Stimulated activated naive CD8-positive, alpha-beta T cell treated with anti-CD3 and anti-CD28 coated beads, Interleukin-15, amount 100 ng/mL, for 72 hours (primary cell): ENCODE measurements around the gene KIAA1958.

Experiments used
- ATAC-seq: fragments of 150-1000 bp; cut with Tn5 transposase; 2 replicates; pipeline ENCODE4 v1.10.0; 2021; ENCODE audit warnings: mild to moderate bottlenecking, moderate library complexity
- DNase-seq, 2 donors: peaks; one replicate each; pipeline ENCODE4 v3.0.0; 2021 to 2022
- H3K27ac Mint-ChIP-seq, 2 donors: one replicate each; pipeline ENCODE4 v1.8.0; 2022; ENCODE audit warnings: mild to moderate bottlenecking in 2 of 2, mixed read lengths in 2 of 2, moderate library complexity in 2 of 2
- H3K27me3 Mint-ChIP-seq: one replicate; pipeline ENCODE4 v1.8.0; 2022; ENCODE audit warnings: mixed read lengths
- H3K4me1 Mint-ChIP-seq: one replicate; pipeline ENCODE4 v1.8.0; 2022; ENCODE audit warnings: mild to moderate bottlenecking, mixed read lengths
- H3K4me3 Mint-ChIP-seq, 2 donors: one replicate each; pipeline ENCODE4 v1.8.0; 2022; ENCODE audit warnings: mild to moderate bottlenecking in 2 of 2, mixed read lengths in 2 of 2, moderate library complexity in 1 of 2
- H3K9me3 Mint-ChIP-seq, 2 donors: one replicate each; pipeline ENCODE4 v1.8.0; 2022; ENCODE audit warnings: mixed read lengths in 2 of 2

KIAA1958 gene

DNA sequence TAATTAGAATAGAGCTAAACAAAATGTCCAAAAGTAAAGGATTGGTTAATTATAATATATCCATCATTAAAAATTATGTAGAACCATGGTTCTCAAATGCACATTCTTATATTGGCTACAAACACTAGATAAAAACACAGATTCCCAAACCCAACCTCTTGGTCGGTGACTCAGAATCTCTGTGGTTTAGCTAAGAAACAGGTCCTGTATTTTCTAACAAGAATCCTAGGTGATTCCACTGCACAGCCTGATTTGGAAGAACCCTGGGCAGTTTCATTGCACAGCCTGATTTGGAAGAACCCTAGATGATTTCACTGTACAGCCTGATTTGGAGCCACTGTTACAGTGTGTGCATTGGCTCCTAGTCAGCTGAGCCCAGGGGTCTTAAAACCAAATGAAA, 67.9 kb downstream of the KIAA1958 start:
- Mint-ChIP-seq H3K27ac (no peak overlapping the region), H3K4me3 (no peak overlapping the region), H3K27me3 (no peaks in the 10 kb centered on the region), H3K4me1 (peaks cover 28% of the 10 kb centered on the region), H3K9me3 (no peaks in the 10 kb centered on the region)
- ATAC-seq (no peak), DNase-seq (no peak)

DNA sequence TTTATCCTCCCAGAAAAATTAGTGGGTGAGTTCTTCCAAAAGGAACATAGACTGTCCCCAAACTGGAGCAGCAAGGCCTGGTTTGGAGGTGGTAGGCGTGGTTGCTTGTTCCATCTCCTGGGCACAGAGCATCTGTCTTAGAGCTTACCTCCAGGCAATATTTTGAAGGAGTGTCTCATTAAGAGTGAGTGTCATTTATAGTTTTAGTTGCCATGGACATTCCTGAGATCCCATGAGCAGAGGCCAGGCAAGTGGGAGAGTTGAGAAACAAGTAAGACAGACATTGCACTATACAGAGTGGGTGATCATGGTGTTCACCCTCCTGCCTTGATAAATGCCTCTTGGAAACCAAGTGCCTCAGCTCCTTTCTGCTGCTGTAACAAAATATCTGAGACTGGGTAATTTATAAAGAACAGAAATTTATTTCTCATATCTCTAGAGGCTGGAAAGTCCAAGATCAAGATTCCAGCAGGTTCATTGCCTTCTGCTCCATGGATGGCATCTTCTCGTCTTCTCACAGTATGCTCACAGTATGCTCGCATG, 68.5 kb downstream of the KIAA1958 start:
- no peak for DNase-seq
- H3K4me3 Mint-ChIP-seq, result no peak overlapping the region
- ATAC-seq, result no peak
- no peaks in the 10 kb centered on the region for H3K9me3 Mint-ChIP-seq
- H3K27me3 Mint-ChIP-seq, result no peaks in the 10 kb centered on the region
- H3K4me1 Mint-ChIP-seq, result peaks cover 28% of the 10 kb centered on the region
- no peak overlapping the region for H3K27ac Mint-ChIP-seq

DNA sequence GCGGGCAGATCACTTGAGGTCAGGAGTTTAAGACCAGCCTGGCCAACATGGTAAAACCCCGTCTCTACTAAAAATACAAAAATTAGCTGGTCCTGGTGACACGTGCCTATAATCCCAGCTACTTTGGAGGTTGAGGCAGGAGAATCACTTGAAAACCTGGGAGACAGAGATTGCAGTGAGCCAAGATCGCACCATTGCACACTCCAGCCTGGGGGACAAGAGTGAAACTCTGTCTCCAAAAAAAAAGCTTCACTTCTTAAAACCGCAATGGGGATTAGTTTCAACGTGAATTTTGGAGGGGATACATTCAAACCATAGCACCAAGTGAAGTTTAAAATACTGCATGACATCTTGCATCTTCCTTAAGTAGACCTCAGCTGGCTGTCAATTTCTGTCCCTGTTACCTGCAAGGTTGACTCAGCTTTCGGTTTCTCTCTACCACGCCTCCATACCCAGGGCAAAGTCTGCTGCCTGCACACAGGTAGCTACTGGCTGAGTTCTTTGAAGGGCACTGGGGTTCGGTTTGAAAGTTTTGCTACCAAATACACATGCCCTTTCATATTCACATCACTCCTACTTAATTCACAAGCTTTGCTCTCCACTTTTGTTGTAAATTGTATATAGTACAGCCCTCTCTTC, 69.3 kb downstream of the KIAA1958 start:
- DNase-seq (no peak), ATAC-seq (no peak)
- Mint-ChIP-seq H3K4me1 (peaks cover 28% of the 10 kb centered on the region), H3K9me3 (no peaks in the 10 kb centered on the region), H3K27me3 (no peaks in the 10 kb centered on the region), H3K27ac (no peak overlapping the region), H3K4me3 (no peak overlapping the region)

DNA sequence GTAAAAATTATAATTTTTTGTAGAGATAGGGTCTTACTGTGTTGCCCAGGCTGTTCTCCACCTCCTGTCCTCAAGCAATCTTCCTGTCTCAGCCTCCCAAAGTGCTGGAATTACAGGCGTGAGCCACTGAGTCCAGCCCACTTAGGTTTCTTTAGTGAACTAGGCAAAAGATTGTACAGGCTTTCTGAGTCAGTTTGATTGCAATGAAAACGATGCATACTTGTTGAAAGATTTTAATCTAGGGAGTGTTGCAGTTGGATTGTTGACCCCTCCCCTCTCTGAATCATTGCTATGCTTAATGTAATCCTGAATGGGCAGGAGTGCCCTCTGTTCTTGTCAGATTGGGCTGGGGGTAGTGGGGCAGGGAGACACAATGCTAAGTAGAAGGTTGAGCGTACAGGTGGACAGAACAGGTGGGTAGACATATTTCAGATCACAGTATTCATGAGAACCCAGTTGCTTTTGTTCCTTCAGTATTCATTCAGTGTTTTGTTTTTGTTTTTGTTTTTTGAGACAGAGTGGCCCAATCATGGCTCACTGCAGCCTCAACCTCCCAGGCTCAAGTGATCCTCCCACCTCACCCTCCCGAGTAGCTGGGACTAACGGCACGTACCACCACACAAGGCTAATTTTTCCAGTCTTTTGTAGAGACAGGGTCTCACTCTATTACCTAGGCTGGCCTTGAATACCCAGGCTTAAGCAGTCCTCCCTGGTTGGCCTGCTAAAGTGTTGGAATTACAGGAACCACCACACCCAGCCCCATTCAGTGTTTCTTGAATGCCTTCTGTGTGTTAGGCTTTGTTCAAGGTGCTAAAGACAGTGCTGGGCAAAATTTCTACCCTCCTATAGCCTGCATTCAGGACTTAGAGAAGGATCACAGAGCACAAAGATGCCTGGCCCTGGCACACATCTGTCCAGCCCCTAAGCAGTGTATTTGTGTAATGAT, 70.1 kb downstream of the KIAA1958 start:
- Mint-ChIP-seq H3K9me3 (no peaks in the 10 kb centered on the region), H3K4me3 (no peak overlapping the region), H3K27ac (no peak overlapping the region), H3K4me1 (peaks cover 28% of the 10 kb centered on the region), H3K27me3 (no peaks in the 10 kb centered on the region)
- DNase-seq, result no peak
- ATAC-seq, result no peak

DNA sequence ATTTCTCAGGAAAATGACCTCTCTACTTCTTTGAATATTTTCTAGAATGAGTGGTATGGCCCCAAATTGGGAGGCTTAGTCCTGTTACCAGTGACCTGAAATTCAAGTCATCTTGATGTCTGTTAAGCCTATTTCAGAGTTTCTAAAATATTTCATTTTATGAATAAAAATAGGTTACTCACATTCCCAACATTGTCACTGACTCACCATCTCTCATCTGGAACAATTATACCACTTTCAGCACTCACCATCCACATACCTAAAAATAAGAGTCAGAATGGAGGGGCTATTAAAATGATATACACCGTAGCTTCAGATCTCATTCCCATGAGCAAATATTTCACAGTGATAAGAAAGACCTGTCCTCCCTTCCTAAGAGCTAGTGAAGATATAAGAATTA, 71.8 kb downstream of the KIAA1958 start:
- H3K4me3 Mint-ChIP-seq, result no peak overlapping the region

DNA sequence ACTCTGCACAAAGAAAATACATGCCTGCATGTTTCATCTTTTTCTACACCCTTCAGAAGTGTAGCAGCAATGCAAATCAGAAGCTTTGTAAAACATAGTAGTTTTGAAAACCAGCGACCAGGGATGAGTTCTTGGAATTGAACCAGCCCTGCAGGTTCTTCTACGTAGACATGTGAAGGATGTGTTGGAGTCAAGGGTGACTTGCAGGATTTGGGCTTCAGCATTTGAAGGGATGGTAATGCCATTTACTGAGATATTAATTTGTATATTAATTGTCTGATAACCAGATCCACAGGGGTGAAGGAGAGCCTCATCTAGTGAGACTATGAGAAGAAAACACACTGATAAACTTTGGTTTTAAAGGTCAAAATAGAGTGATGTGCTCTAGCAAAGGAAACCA, 72.4 kb downstream of the KIAA1958 start:
- Mint-ChIP-seq H3K4me1 (peaks cover 28% of the 10 kb centered on the region), H3K27me3 (no peaks in the 10 kb centered on the region), H3K9me3 (no peaks in the 10 kb centered on the region), H3K27ac (no peak overlapping the region), H3K4me3 (no peak overlapping the region)
- ATAC-seq, result no peak
- DNase-seq, result no peak

More for the DNA sequence above, 71.8 kb downstream of the KIAA1958 start:
- Mint-ChIP-seq H3K9me3 (no peaks in the 10 kb centered on the region), H3K27me3 (no peaks in the 10 kb centered on the region), H3K27ac (no peak overlapping the region), H3K4me1 (peaks cover 28% of the 10 kb centered on the region)
- DNase-seq (no peak), ATAC-seq (no peak)

DNA sequence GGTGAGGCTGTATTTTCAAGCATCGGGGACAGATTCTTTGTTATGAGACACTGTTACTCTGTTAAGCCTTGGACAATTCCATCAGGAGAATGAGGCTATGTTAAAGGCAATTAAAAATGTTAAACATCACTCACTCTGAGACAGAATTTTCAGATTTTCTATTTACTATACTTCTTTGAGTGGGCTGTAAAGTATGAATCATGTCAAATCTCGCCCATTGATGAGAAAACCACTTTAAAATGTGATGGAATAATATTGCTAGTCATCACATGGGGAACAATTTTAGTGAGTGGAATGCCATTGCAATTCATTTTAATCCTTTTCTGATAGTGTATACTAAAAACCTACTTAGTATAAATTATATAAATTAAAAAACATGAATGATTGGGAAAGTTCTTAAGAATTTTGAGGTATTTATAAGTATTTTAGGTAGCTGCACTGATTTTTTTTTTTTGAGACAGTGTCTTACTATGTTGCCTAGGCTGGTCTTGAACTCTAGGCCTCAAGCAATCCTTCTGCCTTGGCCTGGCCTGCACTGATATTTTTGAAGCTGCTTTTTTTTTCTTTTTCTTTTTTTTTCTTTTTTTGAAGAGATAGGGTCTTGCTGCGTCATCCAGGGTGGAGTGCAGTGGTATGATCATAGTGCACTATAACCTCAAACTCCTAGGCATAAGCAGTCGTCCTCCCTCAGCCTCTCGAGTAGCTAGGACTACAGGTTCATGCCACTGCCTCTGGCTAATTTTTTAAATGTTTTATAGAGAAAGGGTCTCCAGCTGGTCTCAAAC, 73.2 kb downstream of the KIAA1958 start:
- DNase-seq (no peak), ATAC-seq (no peak)
- peaks cover 25% of the 10 kb centered on the region for H3K4me1 Mint-ChIP-seq
- no peaks in the 10 kb centered on the region for H3K27me3 Mint-ChIP-seq
- H3K9me3 Mint-ChIP-seq, result no peaks in the 10 kb centered on the region
- no peak overlapping the region for H3K4me3 Mint-ChIP-seq
- H3K27ac Mint-ChIP-seq, result no peak overlapping the region

DNA sequence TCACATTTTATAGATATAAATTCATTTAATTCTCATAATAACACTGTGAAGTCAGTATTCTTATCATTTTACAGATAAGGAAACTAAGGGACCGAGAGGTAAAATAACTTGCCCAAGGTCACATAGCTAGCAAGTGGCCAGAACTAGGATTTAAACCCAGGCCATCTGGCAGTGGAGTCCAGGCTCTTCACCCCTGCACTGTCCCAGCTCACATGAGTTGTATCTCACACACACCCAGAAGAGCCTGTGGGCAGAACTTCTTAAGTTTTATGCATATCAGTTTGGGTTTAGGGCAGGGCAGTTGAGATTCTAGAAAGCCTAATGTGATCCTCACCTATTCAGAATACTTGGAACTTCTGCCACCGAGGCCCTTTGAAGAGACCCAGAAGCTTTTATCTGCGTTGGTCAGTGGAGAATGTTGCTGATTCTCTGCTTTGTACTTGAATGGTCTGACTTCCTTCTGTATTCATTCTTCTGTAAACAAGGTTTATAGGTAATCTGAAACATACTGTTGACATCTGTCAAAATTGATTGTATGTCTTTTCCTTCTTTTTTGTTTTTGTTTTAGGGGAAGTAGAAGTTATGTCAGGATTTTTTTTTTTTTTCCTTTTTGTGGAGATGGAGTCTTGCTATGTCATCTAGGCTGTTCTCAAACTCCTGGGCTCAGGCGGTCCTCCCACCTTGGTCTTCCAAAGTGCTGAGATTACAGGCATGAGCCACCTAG, 75.8 kb downstream of the KIAA1958 start:
- DNase-seq, result no peak
- Mint-ChIP-seq H3K9me3 (no peaks in the 10 kb centered on the region), H3K27ac (no peak overlapping the region), H3K27me3 (no peaks in the 10 kb centered on the region), H3K4me1 (peaks cover 6% of the 10 kb centered on the region), H3K4me3 (no peak overlapping the region)
- ATAC-seq, result no peak

DNA sequence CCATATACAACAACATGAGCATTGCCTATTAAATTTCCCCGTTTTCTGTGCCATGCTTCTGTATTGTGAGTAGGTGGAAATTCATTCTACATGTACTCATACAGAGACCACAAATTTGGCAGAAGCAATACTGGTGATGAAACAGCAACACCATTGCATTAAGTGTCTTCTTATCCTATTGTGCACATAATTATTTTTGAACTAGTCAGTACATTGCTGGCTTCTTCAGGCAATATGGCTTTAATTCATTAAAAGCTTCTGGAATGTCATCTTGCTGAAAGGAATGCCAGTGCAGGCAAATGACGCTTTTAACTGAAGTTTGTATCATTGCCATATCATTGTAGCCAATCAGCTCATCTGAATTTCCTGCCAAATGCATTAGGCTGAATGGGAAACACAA, 82.6 kb downstream of the KIAA1958 start:
- DNase-seq, result no peak
- Mint-ChIP-seq H3K27me3 (no peaks in the 10 kb centered on the region), H3K27ac (no peak overlapping the region), H3K4me1 (peaks cover 5% of the 10 kb centered on the region), H3K4me3 (no peak overlapping the region), H3K9me3 (no peaks in the 10 kb centered on the region)
- no peak for ATAC-seq

DNA sequence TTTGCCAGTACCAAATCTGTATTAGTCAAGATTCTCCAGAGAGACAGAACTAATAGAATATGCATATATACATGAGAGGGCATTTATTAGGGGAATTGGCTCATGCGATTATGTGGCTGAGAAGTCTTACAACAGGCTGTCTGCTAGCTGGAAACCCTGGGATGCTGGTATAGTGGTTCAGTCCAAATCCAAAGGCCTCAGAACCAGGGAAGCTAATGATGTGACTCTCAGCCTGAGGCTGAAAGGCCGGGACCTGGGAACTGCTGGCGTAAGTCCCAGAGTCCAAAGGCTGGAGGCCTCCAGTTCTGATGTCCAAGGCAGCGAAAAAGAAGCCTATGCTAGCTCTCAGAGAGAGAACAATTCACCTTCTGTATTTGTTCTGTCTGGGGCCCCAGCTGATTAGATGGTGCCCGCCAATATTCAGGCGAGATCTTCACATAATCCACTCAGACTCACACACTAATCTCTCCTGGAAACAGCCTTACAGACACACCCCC, 84.1 kb downstream of the KIAA1958 start:
- no peak overlapping the region for H3K27ac Mint-ChIP-seq
- H3K4me3 Mint-ChIP-seq, result no peak overlapping the region
- H3K9me3 Mint-ChIP-seq, result no peaks in the 10 kb centered on the region
- H3K4me1 Mint-ChIP-seq, result peaks cover 5% of the 10 kb centered on the region
- ATAC-seq (no peak), DNase-seq (no peak)
- no peaks in the 10 kb centered on the region for H3K27me3 Mint-ChIP-seq

DNA sequence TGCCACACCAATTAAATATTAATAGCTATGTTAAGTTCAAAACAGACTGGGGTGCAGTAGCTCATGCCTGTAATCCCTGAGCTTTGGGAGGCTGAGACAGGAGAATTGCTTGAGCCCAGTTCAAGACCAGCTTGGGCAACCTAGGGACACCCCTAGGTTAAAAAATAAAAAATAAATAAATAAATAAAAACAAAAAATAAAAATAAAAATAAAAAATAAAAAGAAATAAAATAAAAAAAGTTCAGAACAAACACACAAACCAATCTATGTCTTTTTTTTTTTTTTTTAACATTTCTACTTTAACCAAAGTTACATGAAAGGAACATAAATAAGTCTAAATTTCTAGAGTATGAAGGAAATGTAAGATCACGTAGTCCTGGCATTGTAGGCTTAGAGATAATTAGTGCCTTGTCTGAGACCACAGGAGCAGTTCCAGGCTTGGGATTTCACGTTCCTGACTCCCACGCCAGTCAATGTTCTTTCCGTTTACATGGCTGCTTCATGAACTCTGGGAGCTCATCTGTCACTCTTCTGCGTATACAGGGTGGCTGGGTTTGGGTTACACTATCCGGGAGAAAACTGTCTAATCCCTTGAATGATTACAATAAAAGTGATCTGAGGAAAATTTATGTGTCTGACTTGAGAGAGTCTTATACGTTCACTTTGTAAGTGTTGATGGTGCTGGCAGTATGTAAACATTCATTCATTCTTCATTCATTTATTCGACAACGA, 85.2 kb downstream of the KIAA1958 start:
- no peak for DNase-seq
- H3K4me1 Mint-ChIP-seq, result peaks cover 5% of the 10 kb centered on the region
- no peaks in the 10 kb centered on the region for H3K9me3 Mint-ChIP-seq
- H3K4me3 Mint-ChIP-seq, result no peak overlapping the region
- no peaks in the 10 kb centered on the region for H3K27me3 Mint-ChIP-seq
- H3K27ac Mint-ChIP-seq, result no peak overlapping the region
- ATAC-seq, result no peak

DNA sequence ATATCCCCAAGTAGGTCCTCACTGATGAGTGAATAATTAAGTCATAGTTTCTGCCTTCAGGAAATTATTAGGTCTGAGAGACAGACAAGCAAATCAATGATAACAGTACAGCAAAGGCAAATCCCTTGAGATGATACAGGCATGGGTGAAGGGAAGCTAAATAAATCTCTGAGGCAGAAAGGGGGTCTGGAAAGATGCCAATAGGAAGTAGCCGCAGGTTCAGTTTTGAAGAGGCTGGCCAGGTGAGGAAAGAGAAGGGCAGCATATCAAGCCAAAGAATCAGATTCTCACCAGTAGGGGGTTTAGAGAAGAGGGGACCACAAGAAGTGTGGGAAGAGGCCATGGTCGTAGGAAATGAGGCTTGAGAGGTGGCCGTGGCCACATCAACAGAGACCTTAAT, 85.8 kb downstream of the KIAA1958 start:
- no peaks in the 10 kb centered on the region for H3K27me3 Mint-ChIP-seq
- H3K4me1 Mint-ChIP-seq, result peaks cover 5% of the 10 kb centered on the region
- no peak for DNase-seq
- ATAC-seq, result no peak
- H3K4me3 Mint-ChIP-seq, result no peak overlapping the region
- H3K9me3 Mint-ChIP-seq, result no peaks in the 10 kb centered on the region
- H3K27ac Mint-ChIP-seq, result no peak overlapping the region

DNA sequence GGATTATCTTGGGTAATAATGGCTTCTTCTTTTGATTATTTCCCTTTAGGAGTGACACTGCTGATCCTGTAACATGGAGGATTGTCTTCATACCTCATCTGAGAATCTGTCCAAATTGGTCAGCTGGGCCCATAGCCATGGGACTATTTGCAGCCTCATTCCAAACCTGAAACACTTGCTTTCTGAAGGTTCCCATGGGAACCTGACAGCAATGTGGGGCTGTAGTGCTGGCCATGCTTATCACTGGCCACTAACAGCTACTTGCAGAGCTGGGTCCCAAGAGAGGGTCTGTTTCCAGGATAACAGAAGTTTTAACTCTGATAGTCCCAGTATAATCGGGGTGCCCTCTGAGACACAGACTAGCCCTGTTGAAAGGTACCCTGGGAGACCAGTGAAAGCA, 87.4 kb downstream of the KIAA1958 start:
- DNase-seq (no peak), ATAC-seq (no peak)
- H3K27me3 Mint-ChIP-seq, result no peaks in the 10 kb centered on the region
- peaks cover 3% of the 10 kb centered on the region for H3K4me1 Mint-ChIP-seq
- no peaks in the 10 kb centered on the region for H3K9me3 Mint-ChIP-seq
- H3K4me3 Mint-ChIP-seq, result no peak overlapping the region
- H3K27ac Mint-ChIP-seq, result no peak overlapping the region

DNA sequence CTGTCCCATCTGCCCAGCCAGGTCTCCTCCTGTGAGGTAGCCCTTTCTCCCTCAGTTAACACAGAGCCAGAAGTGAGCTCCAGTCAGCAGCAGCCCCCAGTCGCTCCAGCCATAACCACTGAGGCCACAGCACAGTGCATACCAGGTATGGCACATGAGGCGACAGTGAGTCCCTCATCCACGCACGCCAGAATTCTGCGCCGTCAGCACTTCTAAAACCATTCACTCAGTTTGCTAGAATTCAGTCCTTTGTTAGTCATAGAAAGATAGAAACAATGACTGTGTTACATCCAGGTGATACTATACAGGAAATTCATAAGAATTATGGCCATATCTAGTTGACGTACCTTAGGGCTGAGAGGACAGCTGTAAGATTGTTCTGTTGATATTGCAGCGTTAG, 88.5 kb downstream of the KIAA1958 start:
- ATAC-seq, result no peak
- Mint-ChIP-seq H3K4me3 (no peak overlapping the region), H3K27me3 (no peaks in the 10 kb centered on the region), H3K27ac (no peak overlapping the region), H3K4me1 (no peaks in the 10 kb centered on the region), H3K9me3 (no peaks in the 10 kb centered on the region)
- DNase-seq, result no peak
